ENCODE measurements around the gene SYT17.

Gene SYT17

GRCh38 chr16:19139436-19140091, 28.5 kb upstream of the SYT17 start:
- FAIRE-seq: no peak

DNA sequence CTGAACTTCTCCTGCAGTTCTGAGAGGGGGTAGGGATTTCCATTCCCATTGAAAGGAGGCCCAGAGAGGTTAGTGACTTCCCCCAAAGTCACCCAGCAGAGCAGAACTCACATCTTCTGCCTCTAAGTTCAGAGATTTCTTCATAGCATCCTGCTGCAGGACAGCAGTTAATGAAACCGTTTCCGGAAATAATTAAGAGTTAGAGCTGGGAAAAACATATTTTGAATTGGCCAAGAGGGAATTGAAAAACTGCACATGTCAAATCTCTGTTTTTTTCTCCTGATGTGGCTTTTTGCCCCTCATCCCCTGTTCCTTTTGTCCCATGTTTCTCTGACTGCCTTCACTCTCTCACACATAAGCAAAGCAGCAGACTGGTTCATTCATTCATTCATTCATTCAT, 27.6 kb upstream of the SYT17 start:
- no peak for FAIRE-seq

DNA sequence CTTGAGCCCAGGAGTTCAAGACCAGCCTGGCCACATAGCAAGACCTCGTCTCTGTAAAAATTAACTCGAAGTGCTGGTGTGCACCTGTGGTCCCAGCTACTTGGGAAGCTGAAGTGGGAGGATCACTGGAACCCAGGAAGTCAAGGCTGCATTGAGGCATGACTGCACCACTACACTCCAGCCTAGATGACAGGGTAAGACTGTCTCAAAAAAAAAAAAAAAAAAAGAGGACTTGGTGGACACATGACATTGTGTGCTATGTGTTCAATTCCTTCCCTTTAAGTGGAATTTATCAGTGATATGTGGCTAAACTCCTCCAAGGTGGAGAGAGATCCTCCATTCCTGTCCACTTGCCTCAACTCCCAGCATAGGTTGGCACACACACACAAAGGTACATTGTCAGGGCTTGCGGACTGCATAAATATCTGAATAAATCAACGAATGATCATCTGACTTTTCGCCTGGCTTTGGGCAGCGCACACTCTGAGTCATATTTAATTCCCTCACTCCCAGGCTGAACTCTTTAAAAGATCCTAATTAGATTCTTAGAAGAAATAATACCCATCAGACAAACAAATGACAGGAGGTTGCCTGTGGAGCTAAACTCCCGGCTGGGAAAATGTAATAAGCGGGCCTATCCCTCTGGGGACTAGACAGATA, 25.0 kb upstream of the SYT17 start:
- FAIRE-seq: no peak

DNA sequence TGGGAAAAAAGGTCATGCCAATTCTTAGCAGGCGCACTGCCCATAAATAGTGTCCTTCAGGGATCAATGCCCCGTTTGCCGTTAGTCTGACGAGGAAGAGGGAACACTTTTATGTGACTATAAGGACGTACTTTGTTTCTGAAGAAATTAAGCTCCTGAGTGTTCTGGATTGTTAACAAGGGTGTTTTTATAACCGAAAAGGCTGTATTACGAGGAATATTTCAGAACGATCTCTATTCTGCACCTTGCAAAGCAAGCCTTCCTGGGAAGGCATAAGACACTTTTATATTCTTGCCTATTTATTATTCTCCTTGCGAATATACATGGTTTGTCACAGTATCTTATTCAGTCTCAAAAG, 24.5 kb upstream of the SYT17 start:
- no peak for FAIRE-seq

- no peak for FAIRE-seq
These were observed 23.0 kb upstream of the SYT17 start for GRCh38 chr16:19145010-19145409.

DNA sequence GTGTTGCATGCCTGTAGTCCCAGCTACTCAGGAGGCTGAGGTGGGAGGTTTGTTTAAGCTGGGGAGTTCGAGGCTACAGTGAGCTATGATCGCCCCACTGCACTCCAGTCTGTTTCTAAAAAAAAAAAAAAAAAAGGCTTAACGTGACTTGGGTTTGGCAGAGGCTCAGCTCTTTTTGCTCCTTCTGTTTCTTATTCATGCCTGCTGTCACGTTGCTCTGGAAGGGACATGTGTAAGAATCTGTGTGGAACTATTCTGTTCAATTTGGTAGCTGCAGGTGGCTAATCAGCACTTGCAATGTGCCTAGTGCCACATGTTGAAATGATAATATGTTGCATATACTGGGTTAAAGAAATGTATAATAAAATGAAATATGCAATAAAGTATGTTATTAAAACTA, 20.9 kb upstream of the SYT17 start:
- no peak for FAIRE-seq

- FAIRE-seq: no peak
These were observed 20.4 kb upstream of the SYT17 start for GRCh38 chr16:19147627-19148026.

DNA sequence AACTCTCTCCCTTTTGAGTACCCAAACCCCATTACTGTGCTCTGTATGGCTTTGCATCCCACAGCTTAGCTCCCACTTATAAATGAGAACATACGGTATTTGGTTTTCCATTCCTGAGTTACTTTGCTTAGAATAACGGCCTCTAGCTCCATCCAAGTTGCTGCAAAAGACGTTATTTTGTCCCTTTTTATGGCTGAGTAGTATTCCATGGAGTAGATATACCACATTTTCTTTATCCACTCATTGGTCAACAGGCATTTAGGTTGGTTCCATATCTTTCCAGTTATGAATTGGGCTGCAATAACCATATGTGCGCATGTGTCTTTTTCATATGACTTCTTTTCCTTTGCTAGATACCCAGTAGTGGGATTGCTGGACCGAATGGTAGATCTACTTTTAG, 19.9 kb upstream of the SYT17 start:
- FAIRE-seq: no peak

DNA sequence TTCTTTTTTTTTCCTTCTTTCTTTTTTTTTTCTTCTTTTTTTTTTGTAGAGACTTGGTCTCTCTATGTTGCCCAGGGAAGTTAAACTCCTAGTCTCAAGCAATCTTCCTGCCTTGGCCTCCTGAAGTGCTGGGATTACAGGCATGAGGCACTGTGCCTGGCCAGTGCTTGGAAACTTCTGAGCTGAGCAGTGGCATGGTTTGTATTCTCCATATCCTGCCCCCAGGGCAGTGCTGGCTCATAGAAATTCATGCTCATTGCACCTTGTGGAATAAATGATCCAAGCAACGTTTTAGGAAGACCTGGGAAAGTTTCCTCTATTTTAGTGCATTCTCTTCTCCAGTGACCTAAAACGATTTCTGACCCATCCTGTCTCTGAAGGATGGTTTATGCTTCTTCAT, 16.7 kb upstream of the SYT17 start:
- no peak for FAIRE-seq

DNA sequence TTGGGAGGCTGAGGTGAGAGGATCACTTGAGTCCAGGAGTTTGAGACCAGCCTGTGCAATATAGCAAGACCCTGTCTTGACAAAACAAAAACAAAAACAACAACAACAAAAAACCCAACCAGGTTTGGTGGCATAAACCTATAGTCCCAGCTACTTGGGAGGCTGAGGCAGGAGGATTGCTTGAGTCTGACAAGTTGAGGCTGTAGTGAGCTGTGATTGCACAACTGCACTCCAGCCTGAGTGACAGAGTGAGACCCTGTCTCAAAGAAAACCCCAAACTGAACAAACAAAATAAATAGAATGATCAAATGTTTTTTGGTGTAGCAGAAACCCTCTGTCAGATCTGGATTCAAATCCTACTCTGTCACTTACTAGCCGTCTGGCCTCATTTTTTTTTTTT, 16.0 kb upstream of the SYT17 start:
- FAIRE-seq: no peak

- FAIRE-seq: no peak
These were observed 14.2 kb upstream of the SYT17 start for GRCh38 chr16:19153876-19154275.

GRCh38 chr16:19162085-19162484, 6.0 kb upstream of the SYT17 start:
- FAIRE-seq: no peak

DNA sequence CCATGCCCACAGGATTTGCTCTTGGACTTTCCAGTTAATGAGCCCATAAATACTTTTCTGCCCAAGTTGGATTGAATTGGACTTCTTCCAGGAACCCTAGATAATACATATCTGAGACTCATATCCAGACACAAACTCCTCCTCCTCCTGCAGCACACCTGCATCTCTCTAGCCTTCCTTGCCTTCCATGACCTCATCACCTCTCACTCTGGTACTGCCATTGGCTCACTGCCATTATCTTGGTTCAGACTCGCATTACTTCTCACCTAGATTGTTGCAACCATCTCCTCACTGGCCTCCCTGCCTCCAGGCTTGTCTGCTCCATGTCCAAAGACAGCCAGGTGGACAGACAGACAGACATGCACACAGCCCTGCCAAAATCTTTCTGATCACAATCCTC, 4.8 kb upstream of the SYT17 start:
- FAIRE-seq: no peak

- FAIRE-seq: no peak
These were observed 3.8 kb upstream of the SYT17 start for GRCh38 chr16:19164285-19164684.

DNA sequence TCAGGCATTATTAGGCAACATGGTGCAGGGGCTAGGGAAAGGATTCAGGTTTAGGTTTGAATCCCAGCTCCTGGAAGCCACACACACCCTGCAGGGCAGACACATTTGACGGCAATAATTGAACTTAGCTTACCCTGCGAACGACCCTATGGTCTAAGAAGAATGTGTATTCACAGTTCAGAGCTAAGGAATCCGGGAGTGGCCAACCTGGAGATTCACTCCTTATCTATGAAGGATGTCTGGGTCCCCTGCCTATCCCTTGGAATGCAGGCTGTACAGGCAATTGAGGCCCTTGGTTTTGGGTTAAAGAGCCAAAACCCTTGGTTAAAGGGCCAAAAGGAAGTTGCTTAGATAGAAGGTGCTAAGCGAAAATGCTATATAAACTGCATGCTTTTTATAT, 2.9 kb upstream of the SYT17 start:
- FAIRE-seq: no peak

DNA sequence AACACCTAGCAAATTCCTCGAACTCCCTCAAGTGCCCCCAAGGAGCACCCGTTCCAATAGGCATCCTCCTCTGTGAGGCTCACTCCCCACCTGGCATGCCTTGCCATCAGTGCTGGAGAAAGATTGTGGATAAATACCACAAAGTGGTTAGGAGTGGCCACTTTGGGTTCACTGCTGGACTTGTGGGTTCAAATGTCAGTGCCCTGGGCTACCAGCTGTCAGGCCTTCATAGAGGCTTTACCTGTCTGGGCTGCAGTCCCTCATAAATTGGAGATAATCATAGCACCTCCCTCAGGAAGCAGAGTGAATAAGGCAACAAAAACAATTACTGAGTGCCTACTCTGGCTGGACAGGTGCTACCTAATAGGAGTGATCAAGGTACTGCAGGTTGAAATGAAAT, 1.5 kb upstream of the SYT17 start:
- FAIRE-seq: no peak

GRCh38 chr16:19168371-19169081, 486 bp downstream of the SYT17 start:
- no peak for FAIRE-seq

DNA sequence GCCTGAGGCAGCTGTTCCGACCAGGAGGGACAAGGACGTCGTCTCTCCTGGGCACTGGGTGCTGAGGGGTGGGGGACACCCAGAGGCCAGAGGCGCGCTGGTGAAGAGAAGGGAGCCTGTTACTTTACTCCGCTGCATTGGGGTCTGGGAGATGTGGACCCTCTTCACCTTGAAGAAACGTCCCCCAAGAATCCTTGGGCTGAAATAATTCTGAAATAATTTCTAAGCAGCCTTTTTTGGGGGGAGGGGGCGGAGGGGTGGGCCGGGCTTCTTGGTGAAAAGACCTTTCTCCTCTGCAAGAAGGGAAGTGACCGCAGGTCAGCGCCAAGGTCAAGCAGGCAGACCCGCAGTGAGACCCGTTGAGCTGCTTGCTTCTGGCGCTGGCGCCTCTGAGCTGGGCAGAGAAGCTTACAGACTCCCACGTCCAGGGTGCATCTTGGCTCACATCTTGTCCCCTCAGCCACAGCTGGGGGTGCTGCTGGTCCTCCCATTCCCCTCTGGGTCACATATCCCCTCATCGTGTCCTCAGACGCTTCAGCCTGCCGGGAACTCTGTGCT, 1.1 kb downstream of the SYT17 start:
- no peak for FAIRE-seq

DNA sequence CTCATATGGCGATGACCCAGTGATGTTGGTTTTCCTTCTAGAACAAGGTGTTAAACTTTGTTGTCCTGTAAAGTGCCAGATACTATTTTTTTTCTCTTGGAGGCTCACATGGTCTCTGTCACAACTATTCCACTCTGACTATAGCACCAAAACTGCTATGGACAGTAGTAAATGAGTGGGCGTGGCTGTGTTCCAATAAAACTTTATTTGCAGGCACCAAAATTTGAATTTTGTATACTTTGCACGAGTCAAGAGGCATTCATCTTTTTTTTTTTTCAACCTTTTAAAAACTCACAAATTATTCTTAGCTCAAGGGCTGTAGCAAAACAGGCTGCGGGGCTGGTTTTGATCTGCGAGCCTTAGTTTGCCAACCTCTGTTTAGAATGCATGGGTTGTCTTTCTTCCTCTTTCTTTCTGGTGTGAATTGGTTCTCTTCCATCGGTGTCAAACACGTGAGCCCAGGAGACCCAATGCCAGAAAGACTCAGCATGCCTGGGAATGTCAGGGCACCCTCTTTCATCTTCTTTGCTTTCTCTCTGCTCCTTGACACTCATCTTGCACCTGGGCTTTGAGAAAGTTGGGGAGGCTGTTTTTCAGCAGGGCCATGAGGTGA, 2.1 kb downstream of the SYT17 start:
- no peak for FAIRE-seq

DNA sequence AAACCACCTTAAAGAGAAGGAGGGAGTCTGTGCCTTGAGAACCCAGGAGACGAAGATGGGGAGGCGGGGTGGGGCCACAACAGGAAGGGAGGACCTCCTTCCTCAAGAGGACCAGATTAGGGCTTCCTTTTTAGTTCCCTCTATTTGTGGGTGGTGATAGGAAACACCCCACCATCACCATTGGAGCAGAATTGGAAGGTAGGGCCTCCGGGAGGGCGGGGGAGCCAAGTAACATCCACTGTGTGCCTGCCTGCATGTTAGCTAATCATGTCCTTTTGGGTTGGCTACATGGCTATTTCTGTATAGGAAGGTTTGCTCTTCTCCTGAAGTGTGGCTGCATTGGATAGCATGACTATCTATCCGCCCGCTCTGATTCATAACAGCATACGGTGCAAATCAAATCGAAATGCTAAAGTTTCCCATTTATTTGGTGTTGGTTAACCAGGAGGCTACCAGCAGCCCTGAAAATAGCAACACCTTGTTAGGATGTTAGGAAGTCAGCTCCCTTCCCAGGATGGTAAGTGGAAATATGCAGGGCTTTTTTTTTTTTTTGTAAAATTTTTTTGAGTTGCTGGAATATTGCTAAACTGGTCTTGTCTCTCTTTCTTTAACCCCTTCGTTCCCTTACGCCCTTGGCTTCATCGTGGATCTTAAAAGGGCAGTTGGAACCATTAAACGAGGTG, 4.2 kb downstream of the SYT17 start:
- FAIRE-seq: no peak

GRCh38 chr16:19173059-19173458, 5.0 kb downstream of the SYT17 start:
- FAIRE-seq: no peak

DNA sequence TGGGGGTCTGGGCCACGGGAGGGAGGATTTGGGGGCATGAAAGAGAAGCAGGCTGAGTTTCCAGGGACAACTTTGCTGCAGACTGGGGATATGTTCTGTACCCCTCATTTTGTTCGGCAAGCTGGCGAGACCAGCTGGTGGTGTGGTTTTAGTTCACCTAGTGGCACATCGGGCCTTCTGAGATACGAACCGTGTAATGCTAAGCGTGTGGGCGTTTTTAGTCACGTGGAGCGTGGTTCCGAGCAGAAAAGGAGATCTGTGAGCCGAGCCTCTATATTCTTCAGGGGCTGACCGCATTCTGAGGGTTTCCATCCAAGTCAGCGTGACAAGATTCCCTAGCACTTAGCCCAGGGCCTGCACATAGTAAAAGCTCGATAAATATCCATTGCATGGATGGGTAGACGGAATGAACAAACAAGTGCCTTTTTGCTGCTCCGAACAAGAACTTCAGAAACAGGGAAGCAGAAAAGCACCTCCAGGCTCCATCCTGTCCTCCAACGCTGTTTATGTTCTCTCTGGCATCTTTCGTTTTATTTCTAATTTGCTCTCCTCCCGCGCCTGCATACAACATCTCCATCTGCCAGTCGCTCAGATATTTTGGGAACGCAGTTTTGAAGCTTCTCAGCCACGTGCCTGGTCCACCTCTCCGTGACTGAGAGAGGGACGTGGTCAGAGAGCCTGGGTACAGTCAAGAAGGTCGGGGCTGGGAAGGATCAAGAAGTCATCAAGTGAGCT, 5.8 kb downstream of the SYT17 start:
- no peak for FAIRE-seq
